ENCODE measurements around the gene ACAP3. TPM values are rescaled to one million over a fixed set of nuclear protein-coding genes. Genes with fewer than 3 reads are reported as not detected.

ACAP3 gene
- total RNA-seq, 1 experiment from 2014 or later = 67.6 TPM

GRCh38 chr1:1285611-1286311 is 22.0 kb downstream of the ACAP3 start:
- ChIA-PET CTCF (no interaction called here), POLR2A (ENCODE audit: low non-redundant PET) (no interaction called here)
- no peak for DNase-seq (ENCODE audit: low spot score)
- H3K4me1 ChIP-seq (ENCODE audit: insufficient read depth, low read length, poor library complexity, severe bottlenecking) = no peaks in the 10 kb centered on the region
- H3K27ac ChIP-seq (ENCODE audit: low read depth, low read length, poor library complexity, severe bottlenecking) = no peak overlapping the region
- intact Hi-C loops (cut with micrococcal nuclease; ENCODE audit: unreplicated experiment) = no loop called here
- TF ChIP-seq EZH2 (IDR thresholded peaks at IDR 0.05; ENCODE audit: borderline replicate concordance, low read depth, low read length, poor library complexity, severe bottlenecking) (no peak), CTCF (conservative IDR thresholded peaks at IDR 0.05; ENCODE audit: low read depth, low read length) (no peak)
- H3K36me3 ChIP-seq (ENCODE audit: insufficient read depth, low read length, poor library complexity, severe bottlenecking) = no peaks in the 10 kb centered on the region
- BruUV-seq (replicated peaks) = no TSS peak
- H3K27me3 ChIP-seq (replicated peaks; ENCODE audit: insufficient read depth, low read depth, low read length, poor library complexity) = no peaks in the 10 kb centered on the region
- no peak overlapping the region for H3K4me3 ChIP-seq (ENCODE audit: low read depth, low read length, poor library complexity, severe bottlenecking)
- H3K9me3 ChIP-seq (ENCODE audit: low read depth, low read length, poor library complexity, severe bottlenecking) = no peaks in the 10 kb centered on the region

GRCh38 chr1:1285102-1285571 is 22.6 kb downstream of the ACAP3 start:
- no TSS peak for BruUV-seq (replicated peaks)
- Histone ChIP-seq H3K4me3 (ENCODE audit: low read depth, low read length, poor library complexity, severe bottlenecking) (no peak overlapping the region), H3K27me3 (replicated peaks; ENCODE audit: insufficient read depth, low read depth, low read length, poor library complexity) (no peaks in the 10 kb centered on the region), H3K36me3 (ENCODE audit: insufficient read depth, low read length, poor library complexity, severe bottlenecking) (no peaks in the 10 kb centered on the region), H3K9me3 (ENCODE audit: low read depth, low read length, poor library complexity, severe bottlenecking) (no peaks in the 10 kb centered on the region), H3K4me1 (ENCODE audit: insufficient read depth, low read length, poor library complexity, severe bottlenecking) (no peaks in the 10 kb centered on the region), H3K27ac (ENCODE audit: low read depth, low read length, poor library complexity, severe bottlenecking) (no peak overlapping the region)
- ChIA-PET CTCF (no interaction called here), POLR2A (ENCODE audit: low non-redundant PET) (no interaction called here)
- TF ChIP-seq CTCF (conservative IDR thresholded peaks at IDR 0.05; ENCODE audit: low read depth, low read length) (no peak), EZH2 (IDR thresholded peaks at IDR 0.05; ENCODE audit: borderline replicate concordance, low read depth, low read length, poor library complexity, severe bottlenecking) (no peak)
- intact Hi-C loops (cut with micrococcal nuclease; ENCODE audit: unreplicated experiment) = no loop called here
- no peak for DNase-seq (ENCODE audit: low spot score)

- Histone ChIP-seq H3K27me3 (replicated peaks; ENCODE audit: insufficient read depth, low read depth, low read length, poor library complexity) (no peaks in the 10 kb centered on the region), H3K4me3 (ENCODE audit: low read depth, low read length, poor library complexity, severe bottlenecking) (no peak overlapping the region), H3K27ac (ENCODE audit: low read depth, low read length, poor library complexity, severe bottlenecking) (no peak overlapping the region), H3K4me1 (ENCODE audit: insufficient read depth, low read length, poor library complexity, severe bottlenecking) (no peaks in the 10 kb centered on the region), H3K36me3 (ENCODE audit: insufficient read depth, low read length, poor library complexity, severe bottlenecking) (no peaks in the 10 kb centered on the region), H3K9me3 (ENCODE audit: low read depth, low read length, poor library complexity, severe bottlenecking) (no peaks in the 10 kb centered on the region)
- no peak for DNase-seq (ENCODE audit: low spot score)
- intact Hi-C loops (cut with micrococcal nuclease; ENCODE audit: unreplicated experiment) = no loop called here
- no TSS peak for BruUV-seq (replicated peaks)
- no peak for TF ChIP-seq EZH2 (IDR thresholded peaks at IDR 0.05; ENCODE audit: borderline replicate concordance, low read depth, low read length, poor library complexity, severe bottlenecking)
- TF ChIP-seq CTCF (conservative IDR thresholded peaks at IDR 0.05; ENCODE audit: low read depth, low read length) = no peak
- POLR2A ChIA-PET (ENCODE audit: low non-redundant PET) = no interaction called here
- CTCF ChIA-PET = interaction anchor here (0.6 kb wide), 1 partner anchor 188 kb away, joined by 6 read pairs; no protein-coding TSS in a partner anchor
These were observed 23.3 kb downstream of the ACAP3 start for GRCh38 chr1:1284221-1285101.
